GM21576 (cell line): ENCODE data around the gene RBM34.
A peak's percentile ranks its signal among the peaks of the same experiment; 100 is the strongest.
"Not testable (repeated sequence)": the region's sequence is repeated elsewhere in the genome, so short reads cannot be mapped to it uniquely, and the experiment has no call there.

Experiments used
- ATAC-seq: cut with Tn5 transposase; IDR thresholded peaks from one replicate; pipeline ENCODE4 v1.9.1; 2021; ENCODE audit warnings: mild to moderate bottlenecking, moderate library complexity; ENCODE audit not compliant: unreplicated experiment

RBM34 gene

DNA sequence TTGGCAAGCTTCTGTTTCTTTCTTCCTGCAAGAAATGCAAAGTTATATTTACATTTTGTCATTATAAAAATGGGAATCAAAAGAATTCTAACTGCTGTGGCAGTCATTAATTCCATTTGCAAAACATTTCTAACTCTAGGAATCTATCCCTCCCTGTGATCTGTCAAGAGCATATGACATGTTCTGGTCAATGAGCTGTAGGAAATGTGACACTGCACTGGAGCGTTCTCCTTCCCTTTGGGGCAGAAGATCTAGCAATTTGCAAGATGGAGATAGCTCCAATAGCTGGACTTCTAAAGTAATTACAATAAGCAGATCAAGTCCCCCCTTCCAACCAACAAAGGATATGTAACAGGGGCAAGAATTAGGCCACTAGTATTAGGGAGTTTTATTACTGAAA, 38.7 kb downstream of the RBM34 start:
- ATAC-seq: no peak

DNA sequence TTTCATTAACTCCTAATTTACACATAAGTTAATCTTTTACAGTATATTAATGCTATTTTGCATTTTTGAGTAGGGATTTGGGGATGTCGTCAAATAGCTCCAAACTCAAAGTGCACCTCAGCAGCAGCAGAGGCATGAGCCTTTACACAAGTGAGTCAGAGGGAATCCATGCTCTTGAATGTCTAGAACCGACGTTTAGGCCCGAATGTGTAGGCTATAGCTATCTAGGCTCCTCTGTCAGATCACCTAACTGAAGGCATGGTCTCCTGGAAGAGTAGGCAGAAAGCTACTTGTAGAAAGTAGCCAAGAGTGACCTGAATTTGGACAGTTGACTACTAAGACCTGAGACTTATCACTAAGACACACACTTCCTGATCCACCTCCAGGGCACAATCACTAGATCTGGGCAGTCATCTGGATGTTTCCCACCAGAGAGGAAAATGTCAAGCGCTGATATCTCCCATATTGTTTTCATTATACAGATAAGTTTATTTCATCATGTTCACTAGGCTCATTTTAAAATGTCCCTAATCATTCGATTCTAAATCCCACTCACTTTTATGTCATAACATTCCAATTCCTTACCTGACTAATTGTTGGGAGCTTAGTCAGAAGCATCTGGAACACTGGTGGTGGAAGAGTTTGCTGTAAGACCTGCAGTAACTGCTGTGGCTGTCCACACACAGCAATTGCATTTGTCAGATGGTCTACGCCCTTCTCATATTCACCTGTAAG, 47.7 kb downstream of the RBM34 start:
- no peak for ATAC-seq

DNA sequence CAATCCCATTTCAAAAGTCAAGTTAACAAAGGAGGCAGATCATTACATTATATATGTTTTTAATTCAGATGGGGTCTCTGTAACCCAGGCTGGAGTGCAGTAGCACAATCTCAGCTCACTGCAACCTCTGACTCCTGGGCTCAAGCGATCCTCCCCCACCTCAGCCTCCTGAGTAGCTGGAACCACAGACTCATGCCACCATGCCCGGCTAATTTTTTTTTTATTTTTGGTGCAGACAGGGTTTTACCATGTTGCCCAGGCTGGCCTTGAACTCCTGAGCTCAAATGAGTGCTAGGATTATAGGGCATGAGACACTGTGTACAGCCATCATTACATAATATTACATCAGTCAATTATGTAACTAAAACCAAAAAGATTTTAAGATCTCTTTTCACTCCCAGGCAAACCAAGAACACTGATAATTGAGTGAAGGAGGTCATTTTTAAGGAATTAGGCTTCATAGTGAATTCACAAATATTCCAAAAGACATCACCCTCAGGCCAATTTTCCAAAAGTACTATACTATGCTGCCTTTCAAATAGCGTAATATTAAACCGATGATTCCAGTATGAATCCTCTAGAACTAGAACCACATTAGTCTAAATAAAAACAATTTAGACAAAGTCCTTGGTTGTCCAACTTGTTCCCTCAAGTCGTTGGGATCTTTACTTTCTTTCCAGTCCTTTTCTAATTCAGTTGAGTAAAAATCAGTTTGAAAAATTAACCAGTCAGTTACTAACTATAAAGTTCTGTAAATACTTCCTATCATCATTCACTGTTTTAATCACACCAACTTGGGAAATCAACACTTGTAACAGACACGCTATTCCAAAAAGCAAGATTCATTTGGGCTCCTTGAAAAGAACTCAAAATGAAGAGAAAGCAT, 48.5 kb downstream of the RBM34 start:
- no peak for ATAC-seq

DNA sequence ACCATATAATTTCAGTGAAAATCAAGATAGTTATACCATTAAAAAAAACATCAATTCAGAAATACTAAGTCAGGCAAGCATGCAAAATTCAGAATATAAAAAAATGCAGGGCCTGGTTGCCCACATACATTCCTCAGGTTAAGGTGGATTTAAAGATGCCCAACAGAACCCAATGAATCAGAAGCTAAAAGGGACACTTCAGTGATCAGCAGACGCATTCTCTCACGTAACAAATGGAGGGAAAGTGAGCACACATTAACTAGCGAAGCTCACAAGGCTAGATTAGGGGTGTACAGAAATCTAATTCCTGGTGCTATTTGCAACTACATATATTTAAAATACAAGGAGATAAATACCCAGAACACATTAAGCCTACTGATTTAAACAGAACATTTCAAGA, 49.9 kb downstream of the RBM34 start:
- ATAC-seq: no peak

DNA sequence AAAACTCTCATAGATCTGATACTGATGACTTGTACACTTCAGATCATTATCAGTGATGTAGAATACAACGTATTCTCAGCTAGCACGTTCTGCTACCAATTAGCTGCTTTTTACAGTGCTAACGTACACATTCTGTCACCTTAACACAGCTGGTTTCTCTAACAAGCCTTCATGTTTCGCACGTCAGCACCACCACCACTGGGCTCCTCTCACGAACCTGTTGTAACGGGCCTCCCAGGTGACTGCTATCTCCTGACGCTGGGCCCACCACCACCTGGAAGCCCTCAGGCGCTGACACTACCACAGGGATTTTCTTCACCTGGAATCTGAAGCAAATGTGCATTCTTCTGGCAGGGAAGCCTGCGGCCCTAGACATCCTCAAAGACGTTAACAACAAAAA, 52.2 kb downstream of the RBM34 start:
- no peak for ATAC-seq

DNA sequence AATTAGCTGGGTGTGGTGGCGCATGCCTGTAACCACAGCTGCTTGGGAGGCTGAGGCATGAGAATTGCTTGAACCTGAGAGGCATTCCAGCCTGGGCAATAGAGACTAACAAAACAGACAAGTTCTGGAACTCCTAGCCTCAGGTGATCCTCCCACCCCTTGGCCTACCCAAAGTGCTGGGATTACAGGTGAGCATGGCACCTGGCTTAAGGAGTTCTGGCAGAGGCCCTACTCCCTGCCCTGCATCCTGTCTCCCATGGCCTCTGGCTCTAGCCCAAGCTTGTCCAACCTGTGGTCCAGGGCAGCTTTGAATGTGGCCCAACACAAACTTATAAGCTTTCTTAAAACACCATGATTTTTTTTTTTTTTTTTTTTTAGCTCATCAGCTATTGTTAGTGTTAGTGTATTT, 52.9 kb downstream of the RBM34 start:
- ATAC-seq: no peak

DNA sequence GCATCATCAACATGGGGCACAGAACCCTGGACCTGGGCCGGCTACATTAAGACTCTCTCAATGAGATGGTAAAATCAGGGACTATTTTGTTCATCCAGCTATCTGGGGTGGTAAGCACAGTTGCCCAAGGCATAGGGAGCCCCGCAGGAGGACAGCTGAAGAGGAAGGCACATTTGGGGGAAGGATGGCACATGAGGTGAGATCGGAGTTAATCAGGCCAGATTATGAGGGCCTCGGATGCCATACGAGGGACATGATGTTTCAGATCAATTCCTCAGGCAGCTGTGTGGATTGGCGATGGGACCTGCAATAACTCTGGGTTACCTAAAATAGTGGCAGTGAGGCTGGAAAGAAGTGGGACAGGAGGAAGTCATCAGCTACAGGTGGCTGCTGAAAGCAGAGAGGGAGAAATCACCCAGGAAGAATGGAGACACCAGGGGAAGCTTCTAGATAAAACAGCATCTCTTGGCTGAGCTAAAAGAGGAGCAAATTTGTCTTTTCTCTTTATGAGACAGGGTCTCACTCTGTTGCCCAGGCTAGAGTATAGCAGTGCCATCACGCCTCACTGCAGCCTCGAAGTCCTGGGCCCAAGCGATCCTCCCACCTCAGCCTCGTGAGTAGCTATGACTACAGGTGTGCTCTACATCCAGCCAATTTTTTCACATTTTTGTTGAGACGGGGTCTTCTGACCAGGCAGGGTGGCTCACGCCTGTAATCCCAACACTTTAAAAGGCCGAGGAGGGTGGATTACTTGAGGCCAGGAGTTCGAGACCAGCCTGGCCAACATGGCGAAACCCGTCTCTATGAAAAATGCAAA, 53.5 kb downstream of the RBM34 start:
- no peak for ATAC-seq

DNA sequence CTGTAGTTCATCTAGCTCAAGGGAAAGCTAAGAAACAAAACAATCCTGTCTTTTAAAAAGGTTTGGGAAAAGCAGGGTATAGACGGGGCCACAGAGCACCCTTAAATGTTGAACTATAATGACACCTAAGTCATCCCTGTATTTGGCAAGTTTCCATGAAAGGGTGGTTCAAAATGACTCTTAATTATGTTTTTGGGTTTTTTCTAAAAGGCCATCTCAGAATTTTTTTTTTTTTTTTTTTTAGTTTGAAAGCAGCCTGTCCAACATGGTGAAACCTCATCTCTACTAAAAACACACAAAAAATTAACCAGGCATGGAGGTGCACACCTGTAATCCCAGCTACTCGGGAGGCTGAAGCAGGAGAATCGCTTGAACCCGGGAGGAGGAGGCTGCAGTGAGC, 54.6 kb downstream of the RBM34 start:
- no peak for ATAC-seq

DNA sequence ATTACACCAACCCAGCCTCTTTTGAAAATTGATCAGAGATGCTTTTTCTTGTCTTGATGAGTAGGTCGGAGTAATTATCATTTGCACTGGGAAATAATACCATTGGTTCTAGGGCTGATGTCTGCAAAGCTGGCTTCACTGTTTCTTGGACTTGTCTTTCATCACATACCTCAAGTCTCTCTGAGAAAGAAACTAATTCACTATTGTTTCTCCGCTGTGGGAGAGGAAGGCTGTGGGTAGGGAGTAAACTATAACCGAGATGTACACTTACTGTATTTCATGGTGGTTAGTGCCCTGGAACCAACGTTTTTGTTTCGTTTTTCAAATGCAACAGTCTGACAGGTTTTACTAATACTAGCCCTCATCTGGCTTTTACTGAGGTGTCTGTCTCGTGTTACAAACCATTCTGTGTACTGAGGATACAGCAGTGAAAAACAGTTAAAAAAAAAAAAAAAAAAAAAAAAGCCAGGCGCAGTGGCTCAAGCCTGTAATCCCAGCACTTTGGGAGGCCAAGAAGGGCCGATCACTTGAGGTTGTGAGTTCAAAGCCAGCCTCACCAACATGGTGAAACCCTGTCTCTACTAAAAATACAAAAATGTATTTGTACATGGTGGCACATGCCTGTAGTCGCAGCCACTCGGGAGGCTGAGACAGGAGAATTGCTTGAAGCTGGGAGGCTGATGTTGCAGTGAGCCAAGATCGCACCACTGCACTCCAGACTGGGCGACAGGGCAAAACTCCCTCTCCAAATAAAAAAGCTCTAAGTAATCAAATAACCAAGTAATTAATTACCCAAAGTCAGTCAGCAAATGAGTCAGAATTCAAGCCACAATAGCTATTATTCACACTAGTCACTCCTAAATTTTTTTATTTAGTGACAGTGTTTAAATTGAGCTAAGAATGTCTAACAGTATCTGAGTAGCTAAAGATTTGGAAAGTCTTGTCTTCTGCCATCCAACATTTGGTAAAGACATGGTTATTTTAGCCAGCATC, 55.7 kb downstream of the RBM34 start:
- peak; percentile 86 for ATAC-seq

DNA sequence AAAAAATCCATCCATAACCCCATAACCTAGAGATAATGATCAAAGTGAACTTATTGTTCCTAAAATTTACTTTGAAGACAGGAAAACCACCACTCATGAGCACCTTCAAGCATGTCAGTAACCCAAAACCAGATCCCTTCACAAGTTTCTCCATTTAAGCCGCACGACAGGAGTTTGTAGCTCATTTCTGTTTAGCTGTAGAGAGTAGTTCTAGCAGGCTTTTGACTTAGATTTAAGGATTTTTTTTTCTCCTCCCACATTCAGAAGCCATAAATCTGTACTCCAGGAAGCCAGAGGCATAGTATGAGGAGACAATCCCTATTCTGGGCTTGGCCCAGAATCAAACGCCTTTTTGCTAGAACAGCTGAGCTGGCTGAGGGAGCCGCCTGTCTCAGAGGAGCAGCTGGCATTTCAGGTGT, 58.0 kb downstream of the RBM34 start:
- ATAC-seq: no peak

DNA sequence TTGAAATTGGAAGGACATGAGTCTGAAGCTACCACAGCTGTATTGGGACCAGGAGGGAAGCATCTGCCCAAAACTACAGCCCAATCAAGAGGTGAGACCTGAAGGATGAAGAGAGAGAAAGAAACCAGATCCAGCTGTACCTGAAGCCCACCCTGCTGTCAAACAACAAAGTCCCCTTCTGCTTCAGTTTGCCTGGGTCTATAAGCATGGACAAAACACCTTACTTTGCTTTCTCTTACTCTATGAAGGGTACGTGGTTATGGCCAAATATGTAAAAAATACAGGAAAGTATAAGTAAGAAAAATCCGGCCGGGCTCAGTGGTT, 58.8 kb downstream of the RBM34 start:
- no peak for ATAC-seq

DNA sequence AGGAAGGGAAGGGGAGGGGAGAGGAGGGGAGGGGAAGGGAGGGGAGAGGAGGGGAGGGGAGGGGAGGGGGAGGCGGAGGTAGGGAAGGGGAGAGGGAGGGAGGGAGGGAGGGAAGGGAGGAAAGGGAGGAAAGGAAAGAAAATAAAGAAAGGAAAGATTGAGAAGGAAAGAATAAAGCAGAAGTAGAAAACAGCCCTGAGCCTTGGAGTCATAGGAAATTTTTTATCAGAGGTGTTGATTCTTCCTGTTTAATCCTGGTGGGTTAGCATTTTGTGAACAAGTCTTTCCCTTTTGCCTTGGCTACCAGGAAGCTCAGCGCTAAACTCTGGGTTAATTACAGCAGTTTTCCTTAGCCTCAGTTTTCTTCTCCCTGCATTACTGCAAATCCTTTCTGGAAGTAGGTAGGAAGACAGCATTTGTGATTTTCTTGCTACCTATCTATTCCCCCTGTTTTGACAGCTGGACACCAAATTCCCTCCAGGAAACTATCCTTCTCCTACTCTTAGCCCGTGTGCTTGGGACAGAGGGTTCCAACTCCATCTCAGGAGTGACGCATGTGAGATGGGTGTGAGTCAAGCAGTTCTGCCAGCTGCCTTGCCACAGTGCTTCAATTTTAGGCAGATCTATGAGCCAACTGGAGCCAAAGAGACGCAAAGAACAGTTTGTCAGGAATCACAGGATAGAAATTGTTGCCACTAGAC, 59.3 kb downstream of the RBM34 start:
- ATAC-seq: no peak

DNA sequence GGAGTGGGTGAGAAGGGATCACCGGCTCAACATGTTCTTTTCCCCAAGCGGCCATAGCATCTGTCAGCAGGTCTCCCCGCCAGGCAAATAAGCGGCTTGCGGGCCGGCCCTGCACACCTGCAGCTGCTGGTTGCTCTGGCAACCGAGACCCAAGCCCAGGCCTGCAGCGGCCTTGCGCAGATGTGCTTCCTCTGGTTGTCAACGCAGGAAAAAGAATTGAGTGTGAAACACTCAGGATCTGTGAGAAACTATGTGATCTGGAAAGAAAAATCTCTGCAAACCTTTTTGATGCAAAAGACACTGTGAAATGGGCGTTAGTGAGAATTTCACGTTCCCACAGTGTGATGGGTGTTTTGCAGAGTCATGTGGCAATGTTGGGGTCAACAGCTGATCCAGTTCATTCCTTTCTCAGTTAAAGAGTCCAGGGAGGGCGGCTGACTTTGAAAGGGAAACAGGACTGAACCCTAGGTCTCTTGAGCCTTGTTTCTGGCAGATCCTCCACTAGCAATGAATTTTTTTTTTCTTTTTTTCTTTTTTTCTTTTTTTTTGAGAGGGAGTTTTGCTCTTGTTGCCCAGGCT, 60.8 kb downstream of the RBM34 start:
- ATAC-seq: no peak

DNA sequence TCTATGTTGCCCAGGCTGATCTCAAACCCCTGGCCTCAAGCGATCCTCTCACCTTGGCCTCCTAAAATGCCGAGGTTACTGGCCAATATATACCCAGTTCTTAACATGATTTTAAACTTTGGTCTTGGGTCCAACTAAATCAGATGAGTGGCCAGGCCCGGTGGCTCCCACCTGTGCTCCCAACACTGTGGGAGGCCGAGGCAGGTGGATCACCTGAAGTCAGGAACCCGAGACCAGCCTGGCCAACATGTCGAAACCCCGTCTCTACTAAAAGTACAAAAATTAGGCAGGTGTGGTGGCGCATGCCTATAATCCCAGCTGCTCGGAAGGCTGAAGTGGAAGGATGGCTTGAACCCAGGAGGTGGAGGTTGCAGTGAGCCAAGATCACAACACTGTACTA, 62.1 kb downstream of the RBM34 start:
- no peak for ATAC-seq

DNA sequence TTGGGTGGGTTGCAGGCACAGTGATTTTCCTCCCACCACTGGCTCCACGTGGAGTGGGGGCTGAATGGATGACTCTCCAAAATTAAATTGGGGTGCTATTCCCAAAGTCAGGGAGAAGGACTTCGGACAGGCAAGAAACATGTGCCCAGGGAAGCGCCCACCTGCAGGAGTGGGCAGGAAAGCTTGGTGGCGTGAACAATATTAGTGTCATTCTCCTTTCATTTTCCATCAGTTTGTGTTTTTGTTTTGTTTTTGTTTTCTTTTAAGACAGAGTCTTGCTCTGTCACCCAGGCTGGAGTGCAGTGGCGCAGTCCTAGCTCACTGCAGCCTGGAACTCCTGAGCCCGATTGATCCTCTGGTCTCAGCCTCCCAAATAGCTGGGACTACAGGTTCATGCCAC, 62.5 kb downstream of the RBM34 start:
- ATAC-seq: no peak

DNA sequence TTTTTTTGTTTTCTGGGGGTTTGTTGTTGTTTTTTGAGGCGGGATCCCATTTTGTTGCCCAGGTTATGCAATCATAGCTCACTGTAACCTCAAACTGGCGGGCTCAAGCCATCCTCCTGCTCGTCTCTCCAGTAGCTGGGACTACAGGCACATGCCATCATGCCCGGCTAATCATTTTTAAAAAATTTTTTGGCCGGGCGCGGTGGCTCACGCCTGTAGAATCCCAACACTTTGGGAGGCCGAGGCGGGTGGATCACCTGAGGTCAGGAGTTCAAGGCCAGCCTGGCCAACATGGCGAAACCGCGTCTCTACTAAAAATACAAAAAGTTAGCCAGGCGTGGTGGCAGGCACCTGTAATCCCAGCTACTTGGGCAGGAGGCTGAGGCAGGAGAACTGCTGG, 63.5 kb downstream of the RBM34 start:
- not testable (repeated sequence) for ATAC-seq

DNA sequence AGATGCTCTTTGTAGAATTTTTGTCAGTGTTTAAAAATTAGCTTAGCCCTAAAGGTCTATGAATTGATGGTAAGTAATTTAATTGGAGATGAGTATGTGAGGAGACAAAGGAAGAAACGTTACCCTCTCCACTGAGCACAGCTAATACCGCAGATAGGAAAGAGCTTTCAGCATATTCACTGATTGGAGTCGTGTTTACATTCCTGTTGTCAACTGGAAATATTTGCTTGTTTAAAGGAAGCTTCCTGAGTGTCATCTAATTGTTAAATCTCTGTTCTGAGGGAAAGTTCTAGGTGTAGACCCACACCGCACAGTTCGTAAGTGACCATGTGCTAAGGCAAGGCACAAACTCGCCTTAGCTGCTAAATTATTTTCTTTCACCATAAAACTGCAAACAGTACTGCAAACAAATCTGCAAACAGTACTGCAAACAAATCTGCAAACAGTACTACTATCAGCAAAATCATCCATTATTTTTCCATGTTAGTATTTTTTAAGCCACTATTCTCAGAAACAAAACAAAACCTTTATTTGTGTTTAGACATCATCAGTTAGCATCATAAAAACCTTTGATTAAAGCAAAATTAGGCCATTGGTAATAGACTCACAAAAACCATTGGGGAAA, 65.0 kb downstream of the RBM34 start:
- no peak for ATAC-seq

DNA sequence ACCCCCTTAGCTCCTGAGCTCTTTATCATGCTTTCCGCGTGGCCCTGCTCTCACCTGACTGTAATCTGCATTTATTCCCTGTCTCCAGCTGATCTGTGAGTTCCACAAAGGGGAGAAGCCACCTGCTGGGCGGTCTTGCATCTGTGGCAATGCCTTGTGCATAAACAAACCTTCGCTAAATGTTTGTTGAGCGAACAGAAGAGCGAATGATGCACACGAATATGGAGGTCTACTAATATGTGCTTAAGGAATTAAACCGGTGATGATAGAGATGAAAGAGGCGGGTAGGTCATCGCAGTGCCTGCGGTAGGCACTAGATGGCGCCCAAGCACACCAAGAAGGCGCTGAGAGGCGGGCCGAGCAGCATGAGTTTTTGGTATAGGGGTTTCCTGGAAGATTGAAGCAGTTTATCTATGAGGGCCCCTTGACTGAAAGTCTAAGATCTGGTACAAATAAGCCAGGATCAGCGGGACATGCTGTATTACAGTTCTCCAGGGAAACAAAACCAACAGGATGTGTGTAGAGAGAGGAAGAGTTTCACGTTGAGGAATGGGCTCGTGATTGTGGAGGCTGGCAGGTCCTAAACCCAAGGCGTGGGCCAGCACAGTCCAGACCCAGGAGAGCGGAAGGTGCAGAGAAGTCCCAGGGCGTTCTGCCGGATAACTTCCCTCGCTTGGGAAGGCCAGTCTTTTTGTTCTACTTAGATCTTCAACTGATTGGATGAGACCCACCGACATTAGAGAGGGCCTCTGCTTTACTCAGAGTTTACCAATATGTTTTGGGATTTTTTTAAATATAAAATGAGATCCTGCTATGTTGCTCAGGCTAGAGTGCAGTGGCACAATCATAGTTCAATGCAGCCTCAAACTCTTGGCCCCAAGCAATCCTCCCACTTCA, 67.1 kb downstream of the RBM34 start:
- peak; percentile 66 for ATAC-seq
